Natural killer cell (primary cell): ENCODE measurements around the gene ADAMTSL1. TPM values are rescaled to one million over a fixed set of nuclear protein-coding genes. Genes with fewer than 3 reads are reported as not detected.

Experiments
- ATAC-seq, 3 donors: fragments of 150-1000 bp in 2 of 3; fragments of 200-7000 bp in 1 of 3; cut with Tn5 transposase; 1 replicate in 1 of 3; 2 replicates in 2 of 3; pipeline ENCODE4 v1.10.0; 2021; ENCODE audit warnings: mild to moderate bottlenecking in 2 of 3, moderate library complexity in 2 of 3
- DNase-seq, 2 donors: peaks; one replicate each; pipeline versions ENCODE4 v3.0.0 to v3.0.0-alpha.2; 2013 to 2021; ENCODE audit warnings: mixed read lengths in 1 of 2
- H3K27ac ChIP-seq: one replicate; pipeline ENCODE4 v1.5.1; 2013; ENCODE audit warnings: mild to moderate bottlenecking, low read length
- H3K27me3 ChIP-seq: one replicate; pipeline ENCODE4 v1.6.1; 2013; ENCODE audit warnings: low read length; ENCODE audit not compliant: control insufficient read depth, insufficient read depth
- H3K36me3 ChIP-seq: one replicate; pipeline ENCODE4 v1.6.1; 2013; ENCODE audit warnings: low read length; ENCODE audit not compliant: control insufficient read depth, insufficient read depth
- H3K4me1 ChIP-seq: one replicate; pipeline ENCODE4 v1.6.1; 2013; ENCODE audit warnings: low read length; ENCODE audit not compliant: control insufficient read depth, insufficient read depth
- H3K4me3 ChIP-seq: one replicate; pipeline ENCODE4 v1.5.1; 2013; ENCODE audit warnings: low read length
- H3K9me3 ChIP-seq: one replicate; pipeline ENCODE4 v1.6.1; 2013; ENCODE audit warnings: low read length; ENCODE audit not compliant: control insufficient read depth, insufficient read depth
- H3K27ac Mint-ChIP-seq, 2 donors: one replicate each; pipeline ENCODE4 v1.8.0; 2022; ENCODE audit warnings: mild to moderate bottlenecking in 2 of 2, mixed read lengths in 2 of 2, moderate library complexity in 1 of 2
- H3K27me3 Mint-ChIP-seq, 2 donors: one replicate each; pipeline ENCODE4 v1.8.0; 2022; ENCODE audit warnings: low read depth in 2 of 2, mixed read lengths in 2 of 2
- H3K36me3 Mint-ChIP-seq: one replicate; pipeline ENCODE4 v1.8.0; 2022; ENCODE audit warnings: mixed read lengths
- H3K4me1 Mint-ChIP-seq, 2 donors: one replicate each; pipeline ENCODE4 v1.8.0; 2022; ENCODE audit warnings: mixed read lengths in 2 of 2
- H3K4me3 Mint-ChIP-seq: one replicate; pipeline ENCODE4 v1.8.0; 2022; ENCODE audit warnings: mild to moderate bottlenecking, moderate library complexity, mixed read lengths
- H3K9me3 Mint-ChIP-seq, 2 donors: one replicate each; pipeline ENCODE4 v1.8.0; 2022; ENCODE audit warnings: mixed read lengths in 2 of 2
- CTCF ChIP-seq: fragments of 200-600 bp; IDR thresholded peaks from one replicate; pipeline ENCODE4 v1.8.0; 2022; ENCODE audit warnings: antibody characterized with exemption
- WGBS: methylation state at CpG from one replicate; pipeline ENCODE4 v1.1.7; 2013; ENCODE audit warnings: missing lambda C conversion rate; ENCODE audit not compliant: insufficient coverage; 5-methylcytosine and 5-hydroxymethylcytosine counted together
- intact Hi-C: fragments of 100-400 bp; cut with micrococcal nuclease; formaldehyde crosslinking; loops from one replicate; pipeline ENCODE4 v1.14.2; 2022
- total RNA-seq, 4 donors: library from RNA; stranded (reverse); fragments of 120-200 nt in 1 of 4; gene quantifications; one replicate each; pipeline versions ENCODE4 v1.2.3 to v1.2.4, GENCODE V29; 2013 to 2022

ADAMTSL1 gene
- total RNA-seq, 3 donors from 2014 or later (not counting 1 experiment from before 2014, with no cell fraction given), result not detected

GRCh38 chr9:18743971-18744370, 270.0 kb downstream of the ADAMTSL1 start:
- no peak overlapping the region for H3K4me3 ChIP-seq
- no peaks in the 10 kb centered on the region for H3K9me3 Mint-ChIP-seq
- no peaks in the 10 kb centered on the region for H3K9me3 ChIP-seq
- ATAC-seq, result no peak
- no peaks in the 10 kb centered on the region for H3K36me3 ChIP-seq
- no peak overlapping the region for H3K27ac ChIP-seq
- no peak for DNase-seq
- no peaks in the 10 kb centered on the region for H3K4me1 ChIP-seq
- peaks cover 0 to 3% of the 10 kb centered on the region in 2 donors for H3K27me3 Mint-ChIP-seq
- WGBS, result 69% methylated on average over 2 of the region's 2 CpGs
- intact Hi-C loops, result no loop called here
- no peak overlapping the region for H3K27ac Mint-ChIP-seq
- no peaks in the 10 kb centered on the region for H3K4me1 Mint-ChIP-seq
- no peak for TF ChIP-seq CTCF
- H3K36me3 Mint-ChIP-seq, result no peaks in the 10 kb centered on the region
- H3K4me3 Mint-ChIP-seq, result no peak overlapping the region
- no peaks in the 10 kb centered on the region for H3K27me3 ChIP-seq

- Mint-ChIP-seq H3K4me3 (no peak overlapping the region), H3K9me3 (no peaks in the 10 kb centered on the region), H3K4me1 (no peaks in the 10 kb centered on the region), H3K27ac (no peak overlapping the region), H3K36me3 (no peaks in the 10 kb centered on the region), H3K27me3 (peaks cover 0 to 3% of the 10 kb centered on the region in 2 donors)
- ATAC-seq, result no peak
- WGBS, result 86% methylated on average over 1 of the region's 2 CpGs
- H3K4me1 ChIP-seq, result no peaks in the 10 kb centered on the region
- H3K4me3 ChIP-seq, result no peak overlapping the region
- no peak for TF ChIP-seq CTCF
- no peak overlapping the region for H3K27ac ChIP-seq
- no peaks in the 10 kb centered on the region for H3K9me3 ChIP-seq
- intact Hi-C loops, result no loop called here
- H3K36me3 ChIP-seq, result no peaks in the 10 kb centered on the region
- no peak for DNase-seq
- H3K27me3 ChIP-seq, result no peaks in the 10 kb centered on the region
These were observed 271.8 kb downstream of the ADAMTSL1 start for GRCh38 chr9:18745710-18746109.

GRCh38 chr9:18746631-18747030, 272.7 kb downstream of the ADAMTSL1 start:
- Mint-ChIP-seq H3K4me3 (no peak overlapping the region), H3K9me3 (no peaks in the 10 kb centered on the region), H3K4me1 (no peaks in the 10 kb centered on the region), H3K27ac (no peak overlapping the region), H3K36me3 (no peaks in the 10 kb centered on the region), H3K27me3 (peaks cover 0 to 3% of the 10 kb centered on the region in 2 donors)
- intact Hi-C loops, result no loop called here
- ATAC-seq (no peak), DNase-seq (no peak)
- no peak for TF ChIP-seq CTCF
- no peaks in the 10 kb centered on the region for H3K27me3 ChIP-seq
- H3K4me1 ChIP-seq, result no peaks in the 10 kb centered on the region
- H3K36me3 ChIP-seq, result no peaks in the 10 kb centered on the region
- WGBS, result 59% methylated on average over 1 of the region's 1 CpG
- H3K27ac ChIP-seq, result no peak overlapping the region
- no peaks in the 10 kb centered on the region for H3K9me3 ChIP-seq
- H3K4me3 ChIP-seq, result no peak overlapping the region

- Histone ChIP-seq H3K9me3 (no peaks in the 10 kb centered on the region), H3K27me3 (no peaks in the 10 kb centered on the region), H3K36me3 (no peaks in the 10 kb centered on the region), H3K4me3 (no peak overlapping the region), H3K4me1 (no peaks in the 10 kb centered on the region), H3K27ac (no peak overlapping the region)
- no peaks in the 10 kb centered on the region for H3K27me3 Mint-ChIP-seq
- no peak overlapping the region for H3K4me3 Mint-ChIP-seq
- intact Hi-C loops, result no loop called here
- no peaks in the 10 kb centered on the region for H3K36me3 Mint-ChIP-seq
- no peak for TF ChIP-seq CTCF
- H3K27ac Mint-ChIP-seq, result no peak overlapping the region
- H3K4me1 Mint-ChIP-seq, result no peaks in the 10 kb centered on the region
- DNase-seq (no peak), ATAC-seq (no peak)
- H3K9me3 Mint-ChIP-seq, result no peaks in the 10 kb centered on the region
- 91% methylated on average over 3 of the region's 3 CpGs for WGBS
These were observed 273.6 kb downstream of the ADAMTSL1 start for GRCh38 chr9:18747595-18747994.
